Loucy (cell line): ENCODE data around the gene PARP8.
"Not testable (repeated sequence)": the region's sequence is repeated elsewhere in the genome, so short reads cannot be mapped to it uniquely, and the experiment has no call there.

Experiments used
- H2AFZ ChIP-seq: fragments of 200-600 bp; sonication (generic); 2 replicates; pipeline ENCODE4 v1.6.0; 2016; ENCODE audit warnings: antibody characterized with exemption, mild to moderate bottlenecking, low read length, moderate library complexity
- H3F3A ChIP-seq: fragments of 200-600 bp; 2 replicates; pipeline ENCODE4 v1.6.0; 2016; ENCODE audit warnings: antibody characterized with exemption, low read depth, mild to moderate bottlenecking
- H3K27me3 ChIP-seq: fragments of 200-600 bp; sonication (generic); 2 replicates; pipeline ENCODE4 v1.6.1; 2014; ENCODE audit warnings: low read length, mild to moderate bottlenecking; ENCODE audit not compliant: insufficient read depth, poor library complexity, severe bottlenecking
- H3K36me3 ChIP-seq: fragments of 200-600 bp; sonication (generic); 2 replicates; pipeline ENCODE4 v1.6.1; 2016; ENCODE audit warnings: low read length; ENCODE audit not compliant: insufficient read depth
- H3K4me1 ChIP-seq: fragments of 200-600 bp; sonication (generic); 2 replicates; pipeline ENCODE4 v1.5.1; 2014; ENCODE audit warnings: low read length, mild to moderate bottlenecking; ENCODE audit not compliant: insufficient read depth, poor library complexity, severe bottlenecking
- H3K4me2 ChIP-seq: fragments of 200-600 bp; sonication (generic); 2 replicates; pipeline ENCODE4 v1.6.0; 2014; ENCODE audit warnings: antibody characterized with exemption, low read length, low read depth, mild to moderate bottlenecking; ENCODE audit not compliant: poor library complexity, severe bottlenecking
- H3K4me3 ChIP-seq: fragments of 200-600 bp; sonication (generic); 2 replicates; pipeline ENCODE4 v1.5.1; 2014; ENCODE audit warnings: low read length, mild to moderate bottlenecking, mixed read lengths; ENCODE audit not compliant: poor library complexity, severe bottlenecking
- H3K79me2 ChIP-seq: fragments of 200-600 bp; sonication (generic); 2 replicates; pipeline ENCODE4 v1.6.1; 2014; ENCODE audit warnings: low read length; ENCODE audit not compliant: insufficient read depth
- H3K9ac ChIP-seq: fragments of 200-600 bp; sonication (generic); 2 replicates; pipeline ENCODE4 v1.6.0; 2014; ENCODE audit warnings: mild to moderate bottlenecking, low read depth, low read length, moderate library complexity; ENCODE audit not compliant: poor library complexity, severe bottlenecking
- H3K9me2 ChIP-seq: fragments of 200-600 bp; sonication (generic); replicated peaks from 2 replicates; pipeline ENCODE4 v1.6.1; 2016; ENCODE audit warnings: low read depth, low read length, mixed read lengths
- H3K9me3 ChIP-seq: fragments of 200-600 bp; sonication (generic); 2 replicates; pipeline ENCODE4 v1.6.1; 2014; ENCODE audit warnings: mild to moderate bottlenecking, antibody characterized with exemption, low read length, low read depth; ENCODE audit not compliant: insufficient read depth
- H4K20me1 ChIP-seq: fragments of 200-600 bp; sonication (generic); 2 replicates; pipeline ENCODE4 v1.6.0; 2014; ENCODE audit warnings: antibody characterized with exemption, low read length, mild to moderate bottlenecking; ENCODE audit not compliant: insufficient read depth, poor library complexity, severe bottlenecking
- EZH2phosphoT487 ChIP-seq: fragments of 200-600 bp; IDR thresholded peaks from 2 replicates; pipeline ENCODE4 v1.6.1; 2018; ENCODE audit warnings: antibody characterized with exemption, mild to moderate bottlenecking, moderate library complexity, borderline replicate concordance
- TF ChIP-seq, protein P1 (sequence below): fragments of 200-600 bp; sonication (generic); conservative IDR thresholded peaks from 2 replicates; pipeline ENCODE4 v1.5.1; 2014; ENCODE audit warnings: mild to moderate bottlenecking, antibody characterized with exemption, low read length

The PARP8 gene

DNA sequence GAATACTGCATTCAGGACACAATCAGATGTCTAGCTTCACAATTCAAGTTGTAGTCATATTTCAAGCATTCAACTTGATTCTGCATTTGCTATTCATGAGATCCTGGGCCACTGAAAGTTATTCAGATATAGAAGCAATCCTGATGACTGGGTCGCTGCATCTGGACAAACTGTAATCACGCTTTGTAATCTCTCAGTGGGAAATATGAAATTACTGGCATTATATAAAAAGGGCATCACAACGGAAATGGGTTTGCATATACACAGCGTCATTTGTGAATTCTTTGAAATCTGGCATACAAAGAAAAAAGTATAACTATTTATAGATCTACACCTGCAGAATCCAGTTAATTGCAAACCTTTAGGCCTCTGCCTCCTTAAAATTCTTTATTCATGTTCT, 102.2 kb downstream of the PARP8 start:
- Histone ChIP-seq H3K9me2 (no peaks in the 10 kb centered on the region), H2AFZ (no peak overlapping the region), H3K4me2 (no peak overlapping the region), H3K27me3 (no peaks in the 10 kb centered on the region), H4K20me1 (no peaks in the 10 kb centered on the region), H3K9ac (no peak overlapping the region), H3F3A (no peaks in the 10 kb centered on the region), H3K4me3 (no peak overlapping the region), H3K9me3 (peaks cover 8% of the 10 kb centered on the region; the same call in 1 of the 2 replicates), H3K79me2 (no peaks in the 10 kb centered on the region), H3K4me1 (no peaks in the 10 kb centered on the region), H3K36me3 (peaks cover 11% of the 10 kb centered on the region; the same call in 1 of the 2 replicates)
- no peak for TF ChIP-seq EZH2phosphoT487
- TF ChIP-seq, protein P1, sequence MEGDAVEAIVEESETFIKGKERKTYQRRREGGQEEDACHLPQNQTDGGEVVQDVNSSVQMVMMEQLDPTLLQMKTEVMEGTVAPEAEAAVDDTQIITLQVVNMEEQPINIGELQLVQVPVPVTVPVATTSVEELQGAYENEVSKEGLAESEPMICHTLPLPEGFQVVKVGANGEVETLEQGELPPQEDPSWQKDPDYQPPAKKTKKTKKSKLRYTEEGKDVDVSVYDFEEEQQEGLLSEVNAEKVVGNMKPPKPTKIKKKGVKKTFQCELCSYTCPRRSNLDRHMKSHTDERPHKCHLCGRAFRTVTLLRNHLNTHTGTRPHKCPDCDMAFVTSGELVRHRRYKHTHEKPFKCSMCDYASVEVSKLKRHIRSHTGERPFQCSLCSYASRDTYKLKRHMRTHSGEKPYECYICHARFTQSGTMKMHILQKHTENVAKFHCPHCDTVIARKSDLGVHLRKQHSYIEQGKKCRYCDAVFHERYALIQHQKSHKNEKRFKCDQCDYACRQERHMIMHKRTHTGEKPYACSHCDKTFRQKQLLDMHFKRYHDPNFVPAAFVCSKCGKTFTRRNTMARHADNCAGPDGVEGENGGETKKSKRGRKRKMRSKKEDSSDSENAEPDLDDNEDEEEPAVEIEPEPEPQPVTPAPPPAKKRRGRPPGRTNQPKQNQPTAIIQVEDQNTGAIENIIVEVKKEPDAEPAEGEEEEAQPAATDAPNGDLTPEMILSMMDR: no peak

DNA sequence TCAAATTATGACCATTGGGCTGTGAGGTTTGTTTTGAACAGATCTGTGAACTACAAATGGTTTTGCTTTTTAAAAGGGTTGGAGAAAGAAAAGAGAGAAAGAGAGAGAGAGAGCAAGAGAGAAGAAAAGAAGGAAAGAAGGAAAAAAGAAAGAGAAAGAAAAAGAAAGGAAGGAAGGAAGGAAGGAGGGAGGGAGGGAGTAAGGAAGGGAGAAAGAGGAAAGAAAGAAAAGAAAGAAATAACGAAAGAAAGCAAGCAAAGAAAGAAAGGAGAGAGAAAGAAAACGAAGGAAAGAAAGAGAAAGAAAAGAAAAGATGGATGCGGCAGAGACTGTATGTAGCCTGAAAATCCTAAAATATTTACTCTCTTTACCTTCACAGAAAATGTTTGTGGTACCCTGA, 104.0 kb downstream of the PARP8 start:
- no peaks in the 10 kb centered on the region for H3K79me2 ChIP-seq
- peaks cover 8% of the 10 kb centered on the region; the same call in 1 of the 2 replicates for H3K36me3 ChIP-seq
- no peak overlapping the region for H3K4me3 ChIP-seq
- H3F3A ChIP-seq: no peaks in the 10 kb centered on the region
- no peak overlapping the region for H3K9ac ChIP-seq
- no peaks in the 10 kb centered on the region for H3K27me3 ChIP-seq
- no peaks in the 10 kb centered on the region for H3K9me2 ChIP-seq
- H3K4me2 ChIP-seq: no peak overlapping the region
- H4K20me1 ChIP-seq: no peaks in the 10 kb centered on the region
- H3K9me3 ChIP-seq: peaks cover 8% of the 10 kb centered on the region; the same call in 1 of the 2 replicates
- H3K4me1 ChIP-seq: no peaks in the 10 kb centered on the region
- TF ChIP-seq, protein P1: no peak
- TF ChIP-seq EZH2phosphoT487: no peak
- H2AFZ ChIP-seq: no peak overlapping the region

DNA sequence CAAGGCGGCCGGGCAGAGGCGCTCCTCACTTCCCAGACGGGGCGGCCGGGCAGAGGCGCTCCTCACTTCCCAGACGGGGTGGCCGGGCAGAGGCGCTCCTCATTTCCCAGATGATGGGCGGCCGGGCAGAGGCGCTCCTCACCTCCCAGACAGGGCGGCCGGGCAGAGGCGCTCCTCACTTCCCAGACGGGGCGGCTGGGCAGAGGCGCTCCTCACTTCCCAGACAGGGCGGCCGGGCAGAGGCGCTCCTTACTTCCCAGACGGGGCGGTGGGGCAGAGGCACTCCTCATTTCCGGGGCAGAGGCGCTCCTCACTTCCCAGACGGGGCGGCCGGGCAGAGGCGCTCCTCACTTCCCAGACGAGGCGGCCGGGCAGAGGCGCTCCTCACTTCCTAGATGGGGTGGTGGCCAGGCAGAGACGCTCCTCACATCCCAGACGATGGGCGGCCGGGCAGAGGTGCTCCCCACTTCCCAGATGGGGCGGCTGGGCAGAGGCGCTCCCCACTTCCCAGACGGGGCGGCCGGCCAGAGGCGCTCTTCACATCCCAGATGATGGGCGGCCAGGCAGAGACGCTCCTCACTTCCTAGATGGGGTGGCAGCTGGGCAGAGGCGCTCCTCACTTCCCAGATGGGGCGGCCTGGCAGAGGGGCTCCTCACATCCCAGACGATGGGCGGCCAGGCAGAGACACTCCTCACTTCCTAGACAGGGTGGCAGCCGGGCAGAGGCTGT, 108.2 kb downstream of the PARP8 start:
- not testable (repeated sequence) for H3K4me3 ChIP-seq, H3K79me2 ChIP-seq, H3K36me3 ChIP-seq, H3K27me3 ChIP-seq, H2AFZ ChIP-seq, H4K20me1 ChIP-seq, H3K4me2 ChIP-seq, H3K9me2 ChIP-seq, H3K9me3 ChIP-seq, H3F3A ChIP-seq, H3K9ac ChIP-seq, H3K4me1 ChIP-seq

DNA sequence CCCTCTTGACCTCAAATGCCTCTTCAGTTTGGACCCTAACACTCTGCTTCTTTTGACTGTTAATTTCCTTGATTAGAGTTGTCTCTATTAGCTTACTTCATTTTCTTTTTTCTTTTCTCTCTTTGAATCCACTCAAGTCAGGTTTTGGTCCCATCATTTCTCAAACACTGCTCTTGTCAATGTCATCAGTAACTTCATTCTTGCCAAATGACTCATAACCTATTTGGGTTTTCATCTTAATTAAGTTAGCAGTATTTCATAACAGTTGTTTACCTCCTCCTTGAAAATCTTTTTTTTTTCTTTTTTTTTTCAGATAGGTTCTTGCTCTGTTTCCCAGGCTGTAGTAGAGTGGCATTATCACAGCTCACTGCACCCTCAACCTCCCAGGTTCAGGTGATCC, 119.6 kb downstream of the PARP8 start:
- Histone ChIP-seq H4K20me1 (no peaks in the 10 kb centered on the region), H3F3A (no peaks in the 10 kb centered on the region), H3K36me3 (peaks cover 37% of the 10 kb centered on the region), H3K4me2 (no peak overlapping the region), H3K9me3 (no peaks in the 10 kb centered on the region), H3K27me3 (no peaks in the 10 kb centered on the region), H2AFZ (no peak overlapping the region), H3K79me2 (no peaks in the 10 kb centered on the region), H3K4me3 (no peak overlapping the region), H3K9me2 (no peaks in the 10 kb centered on the region), H3K4me1 (no peaks in the 10 kb centered on the region), H3K9ac (no peak overlapping the region)
- TF ChIP-seq, protein P1: no peak
- no peak for TF ChIP-seq EZH2phosphoT487
